Parathyroid adenoma (tissue), 2 donors: ENCODE data around the gene TTYH2.
A peak's percentile ranks its signal among the peaks of the same experiment; 100 is the strongest.

ENCODE experiments used
- H2AFZ ChIP-seq: fragments of 300-600 bp; sonication (generic); one replicate; pipeline ENCODE4 v1.7.0; 2017; ENCODE audit warnings: antibody characterized with exemption, mild to moderate bottlenecking
- H3K27ac ChIP-seq: fragments of 300-600 bp; sonication (generic); one replicate; pipeline ENCODE4 v1.7.0; 2017
- H3K27me3 ChIP-seq: fragments of 300-600 bp; sonication (generic); one replicate; pipeline ENCODE4 v1.7.0; 2017; ENCODE audit warnings: low read length; ENCODE audit not compliant: control insufficient read depth, insufficient read depth
- H3K36me3 ChIP-seq: fragments of 300-600 bp; sonication (generic); one replicate; pipeline ENCODE4 v1.7.0; 2017; ENCODE audit warnings: low read length; ENCODE audit not compliant: control insufficient read depth, insufficient read depth
- H3K4me1 ChIP-seq: fragments of 300-600 bp; sonication (generic); one replicate; pipeline ENCODE4 v1.7.0; 2017; ENCODE audit warnings: control low read depth
- H3K4me2 ChIP-seq: fragments of 300-600 bp; sonication (generic); one replicate; pipeline ENCODE4 v1.7.0; 2017; ENCODE audit warnings: low read length
- H3K4me3 ChIP-seq: fragments of 300-600 bp; sonication (generic); one replicate; pipeline ENCODE4 v1.7.0; 2017; ENCODE audit warnings: low read depth, low read length
- H3K79me2 ChIP-seq: fragments of 300-600 bp; sonication (generic); one replicate; pipeline ENCODE4 v1.7.0; 2017; ENCODE audit warnings: control low read depth
- H3K9ac ChIP-seq: fragments of 300-600 bp; sonication (generic); one replicate; pipeline ENCODE4 v1.7.0; 2017; ENCODE audit warnings: mild to moderate bottlenecking
- H3K9me3 ChIP-seq: fragments of 300-600 bp; sonication (generic); one replicate; pipeline ENCODE4 v1.7.0; 2017; ENCODE audit warnings: low read length; ENCODE audit not compliant: control insufficient read depth
- TF ChIP-seq, protein P1 (sequence below): fragments of 300-600 bp; sonication (generic); IDR thresholded peaks from one replicate; pipeline ENCODE4 v1.7.0; 2017; ENCODE audit warnings: antibody characterized with exemption, mild to moderate bottlenecking
- donor health status: primary hyperparathyroidism.

The TTYH2 gene

DNA sequence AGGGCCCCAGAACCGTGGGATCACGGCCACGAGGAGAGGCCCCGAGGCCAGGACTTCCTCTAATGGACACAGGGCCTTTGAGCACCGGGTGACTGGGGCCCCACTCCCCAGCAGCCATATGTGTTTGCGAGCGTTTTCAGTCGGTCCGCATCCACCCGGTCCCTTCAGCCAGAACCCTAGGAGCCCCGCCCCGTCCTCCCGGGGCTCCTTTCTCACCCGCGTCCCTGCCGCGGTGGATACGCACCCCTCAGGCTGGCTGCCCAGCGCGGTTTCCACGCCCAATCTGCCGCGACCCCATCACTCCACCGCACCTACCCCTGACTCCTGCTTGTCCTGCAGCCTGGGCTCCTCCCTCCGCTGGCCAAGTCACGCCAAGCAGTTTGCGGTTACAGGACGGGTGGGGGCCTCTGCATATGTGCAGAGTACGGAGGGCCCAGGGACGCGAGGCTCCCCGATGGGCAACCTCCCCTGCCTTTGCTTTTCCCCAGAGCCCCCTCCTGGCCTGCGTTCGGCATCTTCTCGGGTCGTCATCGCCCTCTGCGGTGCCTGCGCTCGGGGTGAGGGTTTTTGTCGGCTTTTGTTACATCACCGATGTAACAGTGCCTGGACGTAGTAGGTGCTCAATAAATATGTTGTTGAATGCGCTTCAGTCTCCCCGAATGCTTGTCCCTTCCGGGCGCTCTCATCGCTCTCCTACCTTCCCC, 1.0 kb upstream of the TTYH2 start:
- Histone ChIP-seq H3K36me3 (no peaks in the 10 kb centered on the region), H3K4me1 (peaks cover 11% of the 10 kb centered on the region), H3K79me2 (no peaks in the 10 kb centered on the region), H3K9me3 (no peaks in the 10 kb centered on the region), H3K27ac (peak overlapping the region; percentile 33), H3K9ac (no peak overlapping the region), H3K27me3 (peaks cover 2% of the 10 kb centered on the region), H3K4me3 (peak overlapping the region; percentile 61), H2AFZ (peak overlapping the region; percentile 92), H3K4me2 (peak overlapping the region; percentile 65)
- TF ChIP-seq, protein P1, sequence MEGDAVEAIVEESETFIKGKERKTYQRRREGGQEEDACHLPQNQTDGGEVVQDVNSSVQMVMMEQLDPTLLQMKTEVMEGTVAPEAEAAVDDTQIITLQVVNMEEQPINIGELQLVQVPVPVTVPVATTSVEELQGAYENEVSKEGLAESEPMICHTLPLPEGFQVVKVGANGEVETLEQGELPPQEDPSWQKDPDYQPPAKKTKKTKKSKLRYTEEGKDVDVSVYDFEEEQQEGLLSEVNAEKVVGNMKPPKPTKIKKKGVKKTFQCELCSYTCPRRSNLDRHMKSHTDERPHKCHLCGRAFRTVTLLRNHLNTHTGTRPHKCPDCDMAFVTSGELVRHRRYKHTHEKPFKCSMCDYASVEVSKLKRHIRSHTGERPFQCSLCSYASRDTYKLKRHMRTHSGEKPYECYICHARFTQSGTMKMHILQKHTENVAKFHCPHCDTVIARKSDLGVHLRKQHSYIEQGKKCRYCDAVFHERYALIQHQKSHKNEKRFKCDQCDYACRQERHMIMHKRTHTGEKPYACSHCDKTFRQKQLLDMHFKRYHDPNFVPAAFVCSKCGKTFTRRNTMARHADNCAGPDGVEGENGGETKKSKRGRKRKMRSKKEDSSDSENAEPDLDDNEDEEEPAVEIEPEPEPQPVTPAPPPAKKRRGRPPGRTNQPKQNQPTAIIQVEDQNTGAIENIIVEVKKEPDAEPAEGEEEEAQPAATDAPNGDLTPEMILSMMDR: no peak

DNA sequence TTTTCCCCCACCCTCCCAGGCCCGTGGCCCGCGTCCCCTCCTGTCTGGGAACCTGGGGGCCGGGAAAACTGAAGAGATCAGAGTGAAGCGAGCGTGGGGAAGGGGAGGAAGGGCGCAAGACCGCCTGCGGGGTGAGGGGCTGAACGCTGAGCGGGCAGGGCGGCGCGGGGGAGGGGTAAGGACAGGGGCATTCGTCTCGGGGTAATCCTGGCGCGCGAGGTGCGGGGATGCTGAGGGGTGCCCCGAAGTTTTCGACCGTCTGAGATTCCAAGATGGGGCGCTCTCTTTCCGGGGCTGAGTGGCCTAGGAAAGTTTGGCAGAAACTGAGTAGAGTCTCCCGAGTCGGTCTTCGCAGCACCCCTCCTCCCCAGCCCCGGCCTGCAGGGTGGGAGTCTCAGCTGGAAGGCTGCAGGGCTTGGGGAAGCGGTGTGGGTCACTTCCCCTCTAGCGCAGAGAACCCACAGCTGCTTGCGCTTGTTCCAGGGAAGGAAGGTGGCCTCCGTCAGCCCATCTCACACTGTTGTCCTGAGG, 555 bp downstream of the TTYH2 start:
- Histone ChIP-seq H3K4me1 (peaks cover 11% of the 10 kb centered on the region), H3K9me3 (no peaks in the 10 kb centered on the region), H3K27me3 (peaks cover 2% of the 10 kb centered on the region), H3K9ac (no peak overlapping the region), H3K4me3 (peak overlapping the region; percentile 61), H3K4me2 (peak overlapping the region; percentile 44), H2AFZ (peak overlapping the region; percentile 92), H3K36me3 (no peaks in the 10 kb centered on the region), H3K27ac (no peak overlapping the region), H3K79me2 (no peaks in the 10 kb centered on the region)
- TF ChIP-seq, protein P1: no peak

DNA sequence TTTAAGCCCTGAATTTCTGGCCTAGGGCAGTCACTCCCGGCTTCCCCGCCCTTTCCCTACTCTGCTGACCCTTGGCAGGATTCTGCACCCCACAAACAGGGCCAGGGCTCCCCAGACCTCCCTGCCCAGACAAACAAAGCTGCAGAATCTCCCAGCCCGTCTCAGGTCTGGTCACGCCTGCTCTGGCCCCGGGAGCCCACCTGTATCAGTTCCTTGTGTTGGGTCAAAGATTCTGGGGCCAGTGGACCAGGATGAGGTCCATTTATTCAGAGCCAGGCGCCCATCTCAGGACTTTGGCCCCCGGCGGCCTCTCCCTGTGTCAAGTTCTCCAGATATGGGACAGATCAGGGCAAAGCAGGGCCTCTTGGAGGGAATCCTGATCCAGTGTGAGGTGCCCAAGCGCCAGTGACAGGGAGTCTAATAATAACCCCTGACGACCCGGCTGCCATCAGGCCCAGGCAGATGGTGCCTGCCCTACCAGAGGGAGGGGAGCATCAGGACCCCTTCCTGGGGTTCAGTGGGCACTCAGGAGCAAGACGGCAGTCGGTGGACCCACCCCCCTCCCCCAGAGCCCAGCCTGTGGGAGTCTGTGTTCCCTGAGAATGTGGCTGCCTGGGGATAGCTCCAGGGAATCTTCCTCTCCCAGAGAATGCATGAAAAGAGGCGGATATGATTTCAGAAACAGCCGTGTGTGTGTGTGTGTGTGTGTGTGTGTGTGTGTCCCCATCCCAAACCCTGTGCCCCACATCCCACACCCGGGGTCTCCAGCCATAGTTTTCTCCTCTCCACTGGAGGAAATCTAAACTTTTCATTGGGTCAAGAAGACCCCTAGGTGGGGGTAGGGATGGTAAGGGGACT, 1.3 kb downstream of the TTYH2 start:
- Histone ChIP-seq H2AFZ (no peak overlapping the region), H3K27me3 (peaks cover 2% of the 10 kb centered on the region), H3K4me1 (peaks cover 11% of the 10 kb centered on the region), H3K27ac (no peak overlapping the region), H3K79me2 (no peaks in the 10 kb centered on the region), H3K9me3 (no peaks in the 10 kb centered on the region), H3K9ac (no peak overlapping the region), H3K36me3 (no peaks in the 10 kb centered on the region), H3K4me2 (no peak overlapping the region), H3K4me3 (no peak overlapping the region)
- TF ChIP-seq, protein P1: no peak

DNA sequence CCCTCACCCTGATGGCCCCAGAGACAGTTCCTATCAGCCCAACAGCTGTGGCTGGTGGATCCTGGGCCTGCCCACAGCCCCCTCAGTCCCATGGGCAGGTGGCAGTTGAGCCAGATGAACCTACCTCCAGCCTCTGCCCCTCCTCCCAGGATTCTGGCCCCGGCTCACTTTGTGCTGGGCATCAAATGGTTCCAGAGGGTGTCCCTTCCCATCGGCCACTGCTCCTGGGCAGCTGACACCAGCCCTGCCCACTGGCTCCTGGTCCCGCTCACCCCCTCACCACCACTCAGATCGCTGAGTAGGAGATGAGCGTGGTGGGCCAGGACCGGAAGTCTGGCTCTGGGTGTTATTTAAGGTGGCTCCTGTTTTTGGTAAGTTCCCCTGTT, 2.0 kb downstream of the TTYH2 start:
- H2AFZ ChIP-seq: no peak overlapping the region
- peaks cover 7% of the 10 kb centered on the region for H3K4me1 ChIP-seq
- TF ChIP-seq, protein P1: no peak
- no peak overlapping the region for H3K4me3 ChIP-seq
- peaks cover under 1% of the 10 kb centered on the region for H3K27me3 ChIP-seq
- H3K79me2 ChIP-seq: no peaks in the 10 kb centered on the region
- no peak overlapping the region for H3K9ac ChIP-seq
- H3K36me3 ChIP-seq: no peaks in the 10 kb centered on the region
- H3K27ac ChIP-seq: no peak overlapping the region
- no peak overlapping the region for H3K4me2 ChIP-seq
- no peaks in the 10 kb centered on the region for H3K9me3 ChIP-seq
